Activated CD4-positive, alpha-beta T cell treated with anti-CD3 and anti-CD28 coated beads, Interleukin-2, Interleukin-4, amounts not matched to agents 100 ng/mL and 50 ng/mL, durations not matched to agents 16 hours and 8 hours (primary cell): Measurements from ENCODE around the gene H1-8.
"Not testable (repeated sequence)": the region's sequence is repeated elsewhere in the genome, so short reads cannot be mapped to it uniquely, and the experiment has no call there.

Source experiments
- DNase-seq: peaks from one replicate; pipeline ENCODE4 v3.0.0-alpha.2; 2020; ENCODE audit warnings: low spot score

The H1-8 gene

GRCh38 chr3:129543156-129543790, at the start of gene H1-8:
Gene H1-8 (plus strand): TSS chr3:129543175. CDS start chr3:129543219, 44 bp downstream.
- no peak for DNase-seq

GRCh38 chr3:129493206-129493605, 49.8 kb upstream of the H1-8 start:
- DNase-seq: no peak

GRCh38 chr3:129494499-129494898, 48.5 kb upstream of the H1-8 start:
- not testable (repeated sequence) for DNase-seq

- not testable (repeated sequence) for DNase-seq
These were observed 47.9 kb upstream of the H1-8 start for GRCh38 chr3:129495006-129495639.

- not testable (repeated sequence) for DNase-seq
These were observed 45.1 kb upstream of the H1-8 start for GRCh38 chr3:129497876-129498275.

- DNase-seq: not testable (repeated sequence)
These were observed 44.1 kb upstream of the H1-8 start for GRCh38 chr3:129498603-129499488.

GRCh38 chr3:129499604-129500333, 43.2 kb upstream of the H1-8 start:
- not testable (repeated sequence) for DNase-seq

- no peak for DNase-seq
These were observed 42.7 kb upstream of the H1-8 start for GRCh38 chr3:129500334-129500658.

- DNase-seq: no peak
These were observed 41.3 kb upstream of the H1-8 start for GRCh38 chr3:129501630-129502029.

- no peak for DNase-seq
These were observed 40.1 kb upstream of the H1-8 start for GRCh38 chr3:129502641-129503408.

- DNase-seq: no peak
These were observed 39.3 kb upstream of the H1-8 start for GRCh38 chr3:129503471-129504291.

GRCh38 chr3:129504471-129505100, 38.4 kb upstream of the H1-8 start:
- DNase-seq: no peak

- DNase-seq: no peak
These were observed 37.6 kb upstream of the H1-8 start for GRCh38 chr3:129505341-129505740.

GRCh38 chr3:129506231-129506742, 36.7 kb upstream of the H1-8 start:
- DNase-seq: no peak

- no peak for DNase-seq
These were observed 35.7 kb upstream of the H1-8 start for GRCh38 chr3:129507181-129507831.

GRCh38 chr3:129512595-129512994, 30.4 kb upstream of the H1-8 start:
- DNase-seq: no peak

- no peak for DNase-seq
These were observed 29.3 kb upstream of the H1-8 start for GRCh38 chr3:129513705-129514104.

GRCh38 chr3:129514110-129514509, 28.9 kb upstream of the H1-8 start:
- no peak for DNase-seq

GRCh38 chr3:129514563-129514962, 28.4 kb upstream of the H1-8 start:
- DNase-seq: no peak
